DOHH2 (cell line): ENCODE data around the gene MLC1.

Source experiments
- EZH2phosphoT487 ChIP-seq: fragments of 200-600 bp; sonication (generic); IDR thresholded peaks from 2 replicates; pipeline ENCODE4 v1.6.1; 2017; ENCODE audit warnings: borderline replicate concordance, mild to moderate bottlenecking, antibody characterized with exemption, low read length, moderate library complexity, mixed read lengths
- TF ChIP-seq, protein P1 (sequence below): fragments of 200-600 bp; sonication (generic); IDR thresholded peaks from one replicate; pipeline ENCODE4 v1.5.1; 2014; ENCODE audit warnings: antibody characterized with exemption, mild to moderate bottlenecking, low read depth, low read length; ENCODE audit not compliant: poor library complexity, severe bottlenecking

DNA sequence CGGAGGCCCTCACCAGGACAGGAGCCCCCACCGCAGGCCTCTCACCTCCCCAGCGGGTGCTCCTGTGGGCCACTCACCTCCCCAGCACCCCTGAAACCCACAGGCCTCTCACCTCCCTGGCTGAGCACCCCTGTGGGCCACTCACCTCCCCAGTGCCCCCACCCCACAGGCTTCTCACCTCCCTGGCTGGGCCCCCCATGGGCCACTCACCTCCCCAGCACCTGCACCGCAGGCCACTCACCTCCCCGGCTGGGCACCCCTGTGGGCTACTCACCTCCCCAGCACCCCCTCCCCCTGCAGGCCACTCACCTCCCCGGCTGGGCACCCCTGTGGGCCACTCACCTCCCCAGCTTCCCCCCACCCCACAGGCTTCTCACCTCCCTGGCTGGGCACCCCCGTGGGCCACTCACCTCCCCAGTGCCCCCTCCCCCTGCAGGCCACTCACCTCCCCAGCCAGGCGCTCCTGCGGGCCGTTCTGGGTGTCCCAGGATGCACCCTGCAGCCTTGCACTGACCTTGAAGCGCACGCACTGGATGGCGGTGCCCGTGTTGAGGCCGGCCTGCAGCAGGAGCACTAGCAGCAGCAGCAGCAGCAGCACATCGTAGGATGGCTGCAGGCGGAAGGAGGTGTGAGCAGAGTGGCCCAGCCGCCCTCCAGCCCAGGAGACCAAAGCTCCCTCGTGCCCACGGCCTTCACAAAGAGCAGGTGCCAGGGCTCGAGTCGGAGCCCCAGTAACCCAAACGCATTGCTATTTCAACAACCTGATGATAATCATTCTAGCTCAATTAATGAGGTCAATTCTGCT lies 21.4 kb downstream of the MLC1 start:
- TF ChIP-seq, protein P1, sequence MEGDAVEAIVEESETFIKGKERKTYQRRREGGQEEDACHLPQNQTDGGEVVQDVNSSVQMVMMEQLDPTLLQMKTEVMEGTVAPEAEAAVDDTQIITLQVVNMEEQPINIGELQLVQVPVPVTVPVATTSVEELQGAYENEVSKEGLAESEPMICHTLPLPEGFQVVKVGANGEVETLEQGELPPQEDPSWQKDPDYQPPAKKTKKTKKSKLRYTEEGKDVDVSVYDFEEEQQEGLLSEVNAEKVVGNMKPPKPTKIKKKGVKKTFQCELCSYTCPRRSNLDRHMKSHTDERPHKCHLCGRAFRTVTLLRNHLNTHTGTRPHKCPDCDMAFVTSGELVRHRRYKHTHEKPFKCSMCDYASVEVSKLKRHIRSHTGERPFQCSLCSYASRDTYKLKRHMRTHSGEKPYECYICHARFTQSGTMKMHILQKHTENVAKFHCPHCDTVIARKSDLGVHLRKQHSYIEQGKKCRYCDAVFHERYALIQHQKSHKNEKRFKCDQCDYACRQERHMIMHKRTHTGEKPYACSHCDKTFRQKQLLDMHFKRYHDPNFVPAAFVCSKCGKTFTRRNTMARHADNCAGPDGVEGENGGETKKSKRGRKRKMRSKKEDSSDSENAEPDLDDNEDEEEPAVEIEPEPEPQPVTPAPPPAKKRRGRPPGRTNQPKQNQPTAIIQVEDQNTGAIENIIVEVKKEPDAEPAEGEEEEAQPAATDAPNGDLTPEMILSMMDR, result no peak
- TF ChIP-seq EZH2phosphoT487, result no peak
